Testis (tissue), 3 donors: ENCODE results near the gene MCC. TPM values are rescaled to one million over a fixed set of nuclear protein-coding genes. Genes with fewer than 3 reads are reported as not detected.

Source experiments
- DNase-seq: peaks from one replicate; pipeline ENCODE4 v3.0.0-alpha.2; 2019
- H3K27ac ChIP-seq, 2 donors: fragments of 200-600 bp; sonication (generic); one replicate each; pipeline ENCODE4 v1.5.1; 2019
- H3K27me3 ChIP-seq: fragments of 200-600 bp; sonication (generic); one replicate; pipeline ENCODE4 v1.5.1; 2019
- H3K36me3 ChIP-seq: fragments of 200-600 bp; sonication (generic); one replicate; pipeline ENCODE4 v1.5.1; 2017; ENCODE audit warnings: low read depth; ENCODE audit errors: missing control alignments
- H3K4me1 ChIP-seq: fragments of 200-600 bp; sonication (generic); one replicate; pipeline ENCODE4 v1.5.1; 2019
- H3K4me3 ChIP-seq, 2 donors: fragments of 200-600 bp; sonication (generic); one replicate each; pipeline ENCODE4 v1.5.1; 2017 to 2019
- H3K9me3 ChIP-seq: fragments of 200-600 bp; sonication (generic); one replicate; pipeline ENCODE4 v1.5.1; 2017
- CTCF ChIP-seq, 3 experiments: fragments of 450-650 bp in 2 of 3; fragments of 200-600 bp in 1 of 3; sonication (generic) in 1 of 3; IDR thresholded peaks; one replicate each; pipeline ENCODE4 v1.5.1; 2016 to 2019; ENCODE audit warnings: antibody characterized with exemption in 3 of 3, mild to moderate bottlenecking in 2 of 3, moderate library complexity in 1 of 3
- POLR2A ChIP-seq: fragments of 450-650 bp; IDR thresholded peaks from one replicate; pipeline ENCODE4 v1.6.1; 2017; ENCODE audit warnings: antibody characterized with exemption, mild to moderate bottlenecking, moderate library complexity
- WGBS, 2 donors: methylation state at CpG; one replicate each; pipeline ENCODE4 v1.1.5; 2018; 5-methylcytosine and 5-hydroxymethylcytosine counted together
- intact Hi-C: fragments of 100-400 bp; cut with DNase I; formaldehyde crosslinking; loops from one replicate; pipeline ENCODE4 v1.15.1; 2023; ENCODE audit warnings: low total_unique reads
- polyA plus RNA-seq: library from polyadenylated mRNA; stranded (reverse); fragments of 350-450 nt; fragmentation: Illumina TruSeq; extraction: RNeasy Lipid Tissue Mini Kit (QIAGEN cat#74804); gene quantifications from one replicate; pipeline ENCODE4 v1.2.3, GENCODE V29; 2014; ENCODE audit warnings: low read depth, low replicate concordance; ENCODE audit not compliant: insufficient read depth
- total RNA-seq, 2 donors: library from RNA; depleted of rRNA; stranded (reverse); fragments of >200 nt; gene quantifications; one replicate each; pipeline ENCODE4 v1.2.3, GENCODE V29; 2016

MCC gene
- total and polyA plus RNA-seq, 3 donors from 2014 or later, result 7.1 to 23.7 (median 21.4) TPM

GRCh38 chr5:113197456-113198200 is 290.6 kb downstream of the MCC start:
- Histone ChIP-seq H3K4me3 (no peak overlapping the region), H3K9me3 (no peaks in the 10 kb centered on the region), H3K27ac (no peak overlapping the region), H3K27me3 (no peaks in the 10 kb centered on the region), H3K4me1 (peaks cover 3% of the 10 kb centered on the region), H3K36me3 (no peaks in the 10 kb centered on the region)
- intact Hi-C loops, result no loop called here
- TF ChIP-seq CTCF (IDR thresholded peaks at IDR 0.05) (no peak), POLR2A (no peak)
- 74 to 87% methylated on average over 7 of the region's 7 CpGs for WGBS, 2 donors
- no peak for DNase-seq

GRCh38 chr5:113195771-113196170 is 292.5 kb downstream of the MCC start:
- H3K27ac ChIP-seq, result no peak overlapping the region
- no peak for DNase-seq
- H3K36me3 ChIP-seq, result no peaks in the 10 kb centered on the region
- TF ChIP-seq CTCF (IDR thresholded peaks at IDR 0.05) (no peak), POLR2A (no peak)
- 91 to 94% methylated on average over 4 of the region's 4 CpGs for WGBS, 2 donors
- intact Hi-C loops, result no loop called here
- peaks cover 3% of the 10 kb centered on the region for H3K4me1 ChIP-seq
- H3K9me3 ChIP-seq, result no peaks in the 10 kb centered on the region
- H3K27me3 ChIP-seq, result no peaks in the 10 kb centered on the region
- H3K4me3 ChIP-seq, result no peak overlapping the region

GRCh38 chr5:113195251-113195650 is 293.0 kb downstream of the MCC start:
- H3K9me3 ChIP-seq, result no peaks in the 10 kb centered on the region
- no peak for TF ChIP-seq CTCF (IDR thresholded peaks at IDR 0.05)
- no peak for TF ChIP-seq POLR2A
- WGBS, 2 donors, result 85 to 90% methylated on average over 3 of the region's 3 CpGs

GRCh38 chr5:113194591-113194990 is 293.7 kb downstream of the MCC start:
- Histone ChIP-seq H3K27me3 (no peaks in the 10 kb centered on the region), H3K9me3 (no peaks in the 10 kb centered on the region), H3K4me1 (peaks cover 3% of the 10 kb centered on the region), H3K36me3 (no peaks in the 10 kb centered on the region), H3K4me3 (no peak overlapping the region), H3K27ac (no peak overlapping the region)
- intact Hi-C loops, result no loop called here
- no peak for DNase-seq
- WGBS, 2 donors, result 73 to 81% methylated on average over 5 of the region's 5 CpGs
- TF ChIP-seq CTCF (IDR thresholded peaks at IDR 0.05) (no peak), POLR2A (no peak)

More at GRCh38 chr5:113195251-113195650, 293.0 kb downstream of the MCC start:
- Histone ChIP-seq H3K36me3 (no peaks in the 10 kb centered on the region), H3K27me3 (no peaks in the 10 kb centered on the region), H3K4me3 (no peak overlapping the region), H3K27ac (no peak overlapping the region), H3K4me1 (peaks cover 3% of the 10 kb centered on the region)
- no peak for DNase-seq
- intact Hi-C loops, result no loop called here

GRCh38 chr5:113194125-113194524 is 294.1 kb downstream of the MCC start:
- H3K4me1 ChIP-seq, result peaks cover 3% of the 10 kb centered on the region
- no peak for TF ChIP-seq CTCF (IDR thresholded peaks at IDR 0.05)
- no peak for TF ChIP-seq POLR2A
- H3K27me3 ChIP-seq, result no peaks in the 10 kb centered on the region
- intact Hi-C loops, result no loop called here
- no peak overlapping the region for H3K4me3 ChIP-seq
- no peaks in the 10 kb centered on the region for H3K36me3 ChIP-seq
- no peak overlapping the region for H3K27ac ChIP-seq
- 90 to 91% methylated on average over 6 of the region's 6 CpGs for WGBS, 2 donors
- H3K9me3 ChIP-seq, result no peaks in the 10 kb centered on the region
- no peak for DNase-seq
